ENCODE measurements around the gene LTO1. TPM values are rescaled to one million over a fixed set of nuclear protein-coding genes. Genes with fewer than 3 reads are reported as not detected.

The LTO1 gene
- total RNA-seq, 1 experiment from 2014 or later = 12.9 TPM

DNA sequence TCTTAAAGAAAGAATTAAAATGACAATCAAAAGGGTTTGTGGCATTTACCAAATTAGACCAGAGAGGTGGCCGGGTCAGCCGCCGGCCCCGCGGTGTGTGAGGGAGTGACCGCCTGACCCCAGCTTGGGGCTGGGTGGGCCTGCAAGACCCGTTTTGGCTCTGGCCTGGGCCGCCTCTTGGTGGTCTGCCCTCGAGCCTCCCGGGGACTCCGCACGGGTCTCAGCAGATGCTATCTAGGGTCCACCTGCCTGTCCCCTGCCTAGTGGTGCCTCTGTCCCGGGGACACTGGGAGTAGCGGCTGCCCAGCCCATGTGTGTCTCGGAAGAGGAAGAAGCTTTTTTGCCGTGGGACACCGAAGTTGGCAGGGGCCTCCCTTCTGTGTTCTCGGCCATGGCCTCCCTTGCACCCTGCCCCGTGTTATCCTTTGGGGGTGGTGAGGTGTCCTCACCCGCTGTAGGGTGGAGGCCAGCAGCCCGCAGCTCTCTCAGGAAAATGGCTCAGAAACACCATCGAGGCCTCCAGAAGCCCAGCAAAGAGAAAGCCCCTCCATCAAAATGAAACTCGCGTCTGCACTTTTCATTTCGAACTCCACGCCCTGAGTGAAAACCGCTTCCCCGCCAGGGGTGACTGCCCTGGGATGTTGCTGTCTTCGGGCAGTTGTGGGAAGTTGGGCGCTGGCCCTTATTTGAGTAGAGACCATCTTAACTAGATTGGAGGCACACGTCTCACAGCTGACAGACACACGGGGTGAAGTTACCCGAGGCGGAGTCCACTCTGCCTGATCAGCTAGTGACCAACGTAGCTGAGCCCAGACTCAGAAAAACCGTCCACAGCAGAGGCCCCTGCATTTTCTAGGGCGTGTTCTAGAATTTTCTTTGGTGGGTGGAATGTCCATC, 26.2 kb downstream of the LTO1 start:
- DNase-seq (ENCODE audit: extremely low read depth, low read depth) = no peak

DNA sequence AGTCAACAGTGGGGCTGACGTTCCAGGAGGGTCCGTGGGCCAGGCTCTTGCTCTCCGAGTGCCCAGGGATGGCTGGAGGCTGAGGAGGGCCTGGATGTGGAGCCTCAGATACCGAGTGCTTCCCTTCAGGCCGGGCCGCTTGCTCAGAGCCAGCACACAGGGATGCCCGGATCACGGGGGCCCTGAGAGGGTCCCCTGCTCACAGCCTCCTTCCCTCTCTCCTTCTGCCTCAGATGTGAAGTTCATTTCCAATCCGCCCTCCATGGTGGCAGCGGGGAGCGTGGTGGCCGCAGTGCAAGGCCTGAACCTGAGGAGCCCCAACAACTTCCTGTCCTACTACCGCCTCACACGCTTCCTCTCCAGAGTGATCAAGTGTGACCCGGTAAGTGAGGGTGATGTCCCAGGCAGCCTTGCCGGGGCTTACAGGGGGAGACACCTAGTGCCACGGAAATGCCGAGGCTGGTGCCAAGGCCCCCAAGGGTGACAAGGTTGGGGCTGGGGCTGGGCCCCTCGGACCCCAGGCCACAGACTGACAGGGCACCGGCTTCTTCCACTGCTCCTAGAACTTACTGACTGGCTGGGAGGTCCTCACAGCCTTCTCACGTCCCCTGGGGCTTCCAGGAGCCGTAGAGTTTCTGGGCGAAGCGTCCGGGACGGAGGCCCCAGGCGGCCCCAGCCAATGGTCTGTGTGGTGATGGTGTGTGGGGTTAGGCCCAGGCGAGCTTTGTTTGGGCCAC, 27.2 kb downstream of the LTO1 start:
- DNase-seq (ENCODE audit: extremely low read depth, low read depth) = no peak

DNA sequence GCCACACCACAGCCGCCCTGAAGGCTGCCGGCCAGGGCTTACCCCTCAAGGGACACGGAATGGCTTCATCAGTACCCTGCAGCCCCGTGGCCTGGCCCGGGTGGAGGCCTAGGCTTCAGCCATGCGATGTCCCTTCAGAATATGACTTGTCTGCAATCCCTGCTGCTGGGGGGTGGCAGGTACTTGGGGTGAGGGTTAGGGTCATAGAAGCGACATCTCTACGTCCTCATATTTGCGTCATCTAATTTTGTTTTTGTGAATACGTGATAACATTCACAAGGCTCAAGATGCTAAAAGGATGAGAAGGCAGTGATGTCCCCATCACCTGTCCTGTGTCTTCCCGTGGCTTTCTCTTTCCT, 27.8 kb downstream of the LTO1 start:
- no peak for DNase-seq (ENCODE audit: extremely low read depth, low read depth)

DNA sequence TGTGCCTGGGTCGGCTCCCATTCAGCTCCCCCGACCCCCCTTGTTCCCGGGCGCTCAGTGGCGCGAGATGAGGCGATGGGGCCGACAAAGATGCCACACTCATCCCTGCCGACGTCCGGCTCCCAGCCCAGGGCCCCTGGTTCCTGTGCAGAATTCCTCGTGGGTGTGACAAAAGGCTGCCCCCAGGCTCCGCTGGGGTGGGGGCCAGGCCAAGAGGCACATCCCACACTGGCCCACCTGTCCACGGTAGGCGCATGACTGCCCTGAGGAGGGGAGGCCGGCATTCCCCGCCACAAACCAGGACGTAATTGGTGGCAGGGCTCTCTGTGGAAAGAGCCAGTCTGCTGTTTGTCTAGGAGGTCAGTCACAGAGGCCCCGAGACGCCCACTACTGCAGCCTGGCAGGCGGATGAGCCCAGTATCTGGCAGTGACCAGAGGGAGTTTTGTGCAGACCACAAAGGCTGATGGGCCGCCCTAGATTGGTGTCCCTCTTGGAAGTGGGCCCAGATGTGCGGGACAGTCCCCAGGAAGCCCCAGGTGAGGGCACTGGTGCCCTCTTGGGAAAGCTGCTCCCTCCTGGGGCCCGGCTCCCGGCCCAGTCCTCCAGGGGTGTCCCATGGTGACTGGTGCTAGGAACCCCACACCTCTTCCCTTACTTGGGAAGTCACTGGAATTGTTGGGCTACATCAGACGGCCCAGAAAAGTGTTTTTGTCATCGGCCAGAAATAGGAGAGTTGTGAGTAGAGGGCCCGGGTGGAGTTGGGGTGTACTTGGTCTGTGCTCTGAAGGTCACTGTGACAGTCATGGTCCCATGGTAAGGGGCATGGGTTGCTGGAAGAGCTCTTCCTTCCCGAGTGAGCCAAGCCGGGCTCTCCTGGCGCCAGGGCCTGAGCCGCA, 28.4 kb downstream of the LTO1 start:
- DNase-seq (ENCODE audit: extremely low read depth, low read depth) = no peak

DNA sequence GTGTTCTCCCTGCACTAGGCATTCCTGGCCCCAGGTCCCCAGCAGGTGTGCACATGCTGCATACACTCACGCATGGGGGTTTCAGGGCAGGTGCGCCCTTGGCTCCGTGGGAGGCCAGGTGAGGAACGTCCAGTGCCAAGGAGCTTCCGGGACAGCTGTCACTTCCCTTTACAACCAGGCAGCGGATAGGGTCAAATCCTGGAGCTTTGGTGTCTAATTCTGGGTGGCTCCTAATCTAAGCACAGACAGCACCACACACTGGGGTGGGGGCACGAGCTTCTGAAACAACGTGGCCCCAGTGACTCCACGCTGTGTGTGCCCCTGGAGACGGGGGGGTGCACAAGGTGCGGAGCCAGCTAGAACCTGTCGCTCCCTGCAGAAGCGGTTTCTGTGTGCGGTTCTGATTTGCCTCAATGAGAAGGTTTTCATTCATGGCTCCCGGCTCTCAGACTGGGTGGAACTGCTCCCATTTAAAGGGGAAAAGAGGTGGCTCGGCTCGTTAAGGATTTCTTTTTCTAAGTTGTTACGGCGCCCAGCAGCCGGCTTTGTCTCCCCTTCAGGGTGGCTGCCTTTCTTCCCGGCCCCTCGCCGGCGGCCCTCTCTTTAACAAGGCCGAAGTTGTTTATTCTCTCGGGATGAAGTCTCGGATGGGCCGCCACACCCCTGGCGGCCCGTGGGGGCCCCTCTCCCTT, 29.2 kb downstream of the LTO1 start:
- DNase-seq (ENCODE audit: extremely low read depth, low read depth) = no peak

GRCh38 chr11:69644962-69645675, 30.0 kb downstream of the LTO1 start:
- DNase-seq (ENCODE audit: extremely low read depth, low read depth) = no peak

GRCh38 chr11:69644071-69644961, 30.8 kb downstream of the LTO1 start:
- no peak for DNase-seq (ENCODE audit: extremely low read depth, low read depth)

GRCh38 chr11:69643646-69644045, 31.5 kb downstream of the LTO1 start:
- no peak for DNase-seq (ENCODE audit: extremely low read depth, low read depth)

GRCh38 chr11:69642913-69643632, 32.1 kb downstream of the LTO1 start:
- DNase-seq (ENCODE audit: extremely low read depth, low read depth) = peak; percentile 54

- DNase-seq (ENCODE audit: extremely low read depth, low read depth) = no peak
Observed at GRCh38 chr11:69642549-69642912, 32.6 kb downstream of the LTO1 start.

- DNase-seq (ENCODE audit: extremely low read depth, low read depth) = no peak
Observed at GRCh38 chr11:69641681-69642548, 33.2 kb downstream of the LTO1 start.

- DNase-seq (ENCODE audit: extremely low read depth, low read depth) = peak; percentile 83
Observed at GRCh38 chr11:69640995-69641581, 34.1 kb downstream of the LTO1 start, which contains the start of gene CCND1. CCND1 (plus strand) TSS chr11:69641156; CDS start chr11:69641314, 158 bp downstream.

DNA sequence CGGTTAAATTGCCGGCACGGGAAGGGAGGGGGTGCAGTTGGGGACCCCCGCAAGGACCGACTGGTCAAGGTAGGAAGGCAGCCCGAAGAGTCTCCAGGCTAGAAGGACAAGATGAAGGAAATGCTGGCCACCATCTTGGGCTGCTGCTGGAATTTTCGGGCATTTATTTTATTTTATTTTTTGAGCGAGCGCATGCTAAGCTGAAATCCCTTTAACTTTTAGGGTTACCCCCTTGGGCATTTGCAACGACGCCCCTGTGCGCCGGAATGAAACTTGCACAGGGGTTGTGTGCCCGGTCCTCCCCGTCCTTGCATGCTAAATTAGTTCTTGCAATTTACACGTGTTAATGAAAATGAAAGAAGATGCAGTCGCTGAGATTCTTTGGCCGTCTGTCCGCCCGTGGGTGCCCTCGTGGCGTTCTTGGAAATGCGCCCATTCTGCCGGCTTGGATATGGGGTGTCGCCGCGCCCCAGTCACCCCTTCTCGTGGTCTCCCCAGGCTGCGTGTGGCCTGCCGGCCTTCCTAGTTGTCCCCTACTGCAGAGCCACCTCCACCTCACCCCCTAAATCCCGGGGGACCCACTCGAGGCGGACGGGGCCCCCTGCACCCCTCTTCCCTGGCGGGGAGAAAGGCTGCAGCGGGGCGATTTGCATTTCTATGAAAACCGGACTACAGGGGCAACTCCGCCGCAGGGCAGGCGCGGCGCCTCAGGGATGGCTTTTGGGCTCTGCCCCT, 34.7 kb downstream of the LTO1 start:
- no peak for DNase-seq (ENCODE audit: extremely low read depth, low read depth)

DNA sequence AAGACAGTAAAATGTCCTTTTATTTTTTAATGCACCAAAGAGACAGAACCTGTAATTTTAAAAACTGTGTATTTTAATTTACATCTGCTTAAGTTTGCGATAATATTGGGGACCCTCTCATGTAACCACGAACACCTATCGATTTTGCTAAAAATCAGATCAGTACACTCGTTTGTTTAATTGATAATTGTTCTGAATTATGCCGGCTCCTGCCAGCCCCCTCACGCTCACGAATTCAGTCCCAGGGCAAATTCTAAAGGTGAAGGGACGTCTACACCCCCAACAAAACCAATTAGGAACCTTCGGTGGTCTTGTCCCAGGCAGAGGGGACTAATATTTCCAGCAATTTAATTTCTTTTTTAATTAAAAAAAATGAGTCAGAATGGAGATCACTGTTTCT, 35.3 kb downstream of the LTO1 start:
- no peak for DNase-seq (ENCODE audit: extremely low read depth, low read depth)

GRCh38 chr11:69638941-69639681, 36.0 kb downstream of the LTO1 start:
- peak; percentile 91 for DNase-seq (ENCODE audit: extremely low read depth, low read depth)
